NCI-H524 (cell line): ENCODE measurements around the gene C19orf53.

ENCODE experiments used
- DNase-seq, 2 experiments: peaks; one replicate each; lab custom pipeline; 2025; lab: John Stamatoyannopoulos, UW

Gene C19orf53

DNA sequence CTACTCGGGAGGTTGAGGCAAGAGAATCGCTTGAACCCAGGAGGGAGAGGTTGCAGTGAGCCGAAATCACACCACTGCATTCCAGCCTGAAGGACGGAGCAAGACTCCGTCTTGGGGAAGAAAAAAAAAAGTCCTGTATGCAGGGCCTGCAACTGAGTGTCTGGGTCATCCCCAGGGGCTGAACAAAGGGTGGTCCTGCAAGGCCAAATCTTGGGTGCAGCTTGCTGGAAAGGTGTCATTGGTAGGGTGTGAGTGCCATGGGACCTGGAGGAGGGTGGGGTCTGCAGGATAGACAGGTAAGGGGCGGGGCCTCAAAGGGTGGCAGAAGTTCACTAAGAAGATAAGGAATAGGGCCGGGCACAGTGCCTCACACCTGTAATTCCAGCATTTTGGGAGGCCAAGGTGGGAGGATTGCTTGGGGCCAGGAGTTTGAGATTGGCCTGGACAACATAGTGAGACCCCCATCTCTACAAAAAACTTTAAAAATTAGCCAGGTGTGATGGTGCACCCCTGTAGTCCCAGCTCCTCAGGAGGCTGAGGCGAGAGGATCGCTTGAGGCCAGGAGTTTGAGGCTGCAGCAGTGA lies 52.5 kb downstream of the C19orf53 start:
- DNase-seq, result no peak

DNA sequence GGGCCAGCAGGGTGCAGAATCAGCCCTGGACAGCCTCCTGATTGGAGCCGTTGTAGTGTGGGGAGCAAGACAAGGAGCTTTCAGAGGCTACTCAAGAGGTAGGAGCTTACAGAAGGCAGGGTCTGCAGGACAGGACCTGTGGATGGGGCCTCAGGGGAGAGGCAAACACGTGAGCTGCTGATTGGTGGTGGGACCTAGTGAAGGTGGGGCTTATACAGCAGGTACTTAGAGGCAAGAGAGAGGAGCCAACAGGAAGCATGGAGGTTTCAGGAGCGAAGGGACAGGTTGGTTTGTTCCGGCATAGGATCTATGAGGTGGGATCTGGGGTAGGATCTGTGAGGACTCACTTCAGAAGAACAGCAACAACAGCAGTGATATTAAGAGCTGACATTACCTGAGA lies 53.4 kb downstream of the C19orf53 start:
- DNase-seq, result no peak
